Astrocyte (in vitro differentiated cells and primary cell): ENCODE data around the gene MOB3B.

Experiments used
- EZH2 ChIP-seq: IDR thresholded peaks from 2 replicates; pipeline ENCODE4 v1.6.1; 2012; ENCODE audit warnings: mild to moderate bottlenecking, low read length, inconsistent platforms; ENCODE audit not compliant: insufficient read depth
- TF ChIP-seq, protein P1 (sequence below): IDR thresholded peaks from 2 replicates; pipeline ENCODE4 v1.5.1; 2011; ENCODE audit warnings: low read depth, mild to moderate bottlenecking, inconsistent platforms, low read length, moderate library complexity; ENCODE audit not compliant: insufficient read depth

DNA sequence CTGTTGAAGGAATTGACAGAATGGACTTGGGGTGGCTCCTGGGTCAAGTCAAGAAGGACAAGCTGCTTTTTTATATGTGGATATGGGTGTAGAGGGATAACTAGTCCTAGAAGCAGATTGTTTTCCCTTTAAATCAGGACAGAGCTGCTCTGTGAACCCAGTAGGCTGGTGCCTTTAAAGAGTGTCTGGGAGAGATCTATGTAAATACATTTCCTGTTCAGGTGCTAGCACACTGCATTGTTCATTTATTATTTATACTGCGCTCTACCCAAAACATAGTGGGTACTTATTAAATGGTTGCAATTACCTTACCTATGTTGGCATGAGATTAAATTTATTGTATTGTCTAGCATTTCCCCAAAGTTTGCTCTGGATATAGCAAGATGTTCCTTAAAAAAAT, 146.1 kb downstream of the MOB3B start:
- no peak for TF ChIP-seq EZH2
- TF ChIP-seq, protein P1, sequence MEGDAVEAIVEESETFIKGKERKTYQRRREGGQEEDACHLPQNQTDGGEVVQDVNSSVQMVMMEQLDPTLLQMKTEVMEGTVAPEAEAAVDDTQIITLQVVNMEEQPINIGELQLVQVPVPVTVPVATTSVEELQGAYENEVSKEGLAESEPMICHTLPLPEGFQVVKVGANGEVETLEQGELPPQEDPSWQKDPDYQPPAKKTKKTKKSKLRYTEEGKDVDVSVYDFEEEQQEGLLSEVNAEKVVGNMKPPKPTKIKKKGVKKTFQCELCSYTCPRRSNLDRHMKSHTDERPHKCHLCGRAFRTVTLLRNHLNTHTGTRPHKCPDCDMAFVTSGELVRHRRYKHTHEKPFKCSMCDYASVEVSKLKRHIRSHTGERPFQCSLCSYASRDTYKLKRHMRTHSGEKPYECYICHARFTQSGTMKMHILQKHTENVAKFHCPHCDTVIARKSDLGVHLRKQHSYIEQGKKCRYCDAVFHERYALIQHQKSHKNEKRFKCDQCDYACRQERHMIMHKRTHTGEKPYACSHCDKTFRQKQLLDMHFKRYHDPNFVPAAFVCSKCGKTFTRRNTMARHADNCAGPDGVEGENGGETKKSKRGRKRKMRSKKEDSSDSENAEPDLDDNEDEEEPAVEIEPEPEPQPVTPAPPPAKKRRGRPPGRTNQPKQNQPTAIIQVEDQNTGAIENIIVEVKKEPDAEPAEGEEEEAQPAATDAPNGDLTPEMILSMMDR = no peak
